Activated T-helper 2 cell treated with anti-CD3 and anti-CD28 coated beads, Interferon-gamma antibody, Interleukin-2, Interleukin-4, amounts not matched to agents 10 μg/mL and 5 μg/mL and 100 μg/mL, durations not matched to agents 14 hours and 24 hours and 36 hours (primary cell): ENCODE data around the gene KYNU. TPM values are rescaled to one million over a fixed set of nuclear protein-coding genes. Genes with fewer than 3 reads are reported as not detected.
"Not testable (repeated sequence)": the region's sequence is repeated elsewhere in the genome, so short reads cannot be mapped to it uniquely, and the experiment has no call there.

Experiments used
- DNase-seq: peaks from one replicate; pipeline ENCODE4 v3.0.0; 2021; ENCODE audit warnings: low spot score
- H3K27ac Mint-ChIP-seq: one replicate; pipeline ENCODE4 v1.8.0; 2021; ENCODE audit warnings: mixed read lengths
- H3K27me3 Mint-ChIP-seq: one replicate; pipeline ENCODE4 v1.8.0; 2021; ENCODE audit warnings: low read depth, mixed read lengths
- H3K36me3 Mint-ChIP-seq: one replicate; pipeline ENCODE4 v1.8.0; 2021; ENCODE audit warnings: low read depth, mixed read lengths
- H3K4me1 Mint-ChIP-seq: one replicate; pipeline ENCODE4 v1.8.0; 2021; ENCODE audit warnings: low read depth, mixed read lengths
- H3K4me3 Mint-ChIP-seq: one replicate; pipeline ENCODE4 v1.8.0; 2021; ENCODE audit warnings: low read depth, mild to moderate bottlenecking, moderate library complexity, mixed read lengths
- H3K9me3 Mint-ChIP-seq: one replicate; pipeline ENCODE4 v1.8.0; 2021; ENCODE audit warnings: mixed read lengths
- intact Hi-C: fragments of 100-400 bp; cut with micrococcal nuclease; formaldehyde crosslinking; loops from one replicate; pipeline ENCODE4 v1.15.1; 2023
- total RNA-seq: library from RNA; stranded (reverse); gene quantifications from 2 replicates; pipeline ENCODE4 v1.2.3, GENCODE V29; 2022

Gene KYNU
- total RNA-seq, 1 donor from 2014 or later, result not detected

DNA sequence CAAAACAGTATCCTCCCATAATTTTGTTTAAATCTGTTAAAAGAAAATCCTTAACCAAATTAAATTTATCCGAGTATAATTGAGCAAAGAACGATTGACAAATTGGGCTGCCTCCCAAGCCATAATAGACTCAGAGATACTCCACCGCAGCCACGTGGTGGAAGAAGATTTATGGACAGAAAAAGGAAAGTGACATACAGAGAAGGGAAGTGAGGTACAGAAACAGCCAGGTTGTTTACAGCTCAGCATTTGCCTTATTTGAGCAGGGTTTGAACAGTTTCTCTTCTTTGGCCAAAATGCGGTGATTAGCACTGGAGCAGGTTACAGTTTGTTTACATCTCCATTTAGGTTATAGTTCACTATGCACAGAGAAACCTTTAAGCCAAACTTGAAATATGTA is 60.8 kb downstream of the KYNU start:
- Mint-ChIP-seq H3K27me3 (peaks cover 3% of the 10 kb centered on the region), H3K4me1 (no peaks in the 10 kb centered on the region), H3K4me3 (no peak overlapping the region), H3K9me3 (no peaks in the 10 kb centered on the region), H3K36me3 (no peaks in the 10 kb centered on the region), H3K27ac (no peak overlapping the region)
- intact Hi-C loops, result no loop called here
- no peak for DNase-seq

DNA sequence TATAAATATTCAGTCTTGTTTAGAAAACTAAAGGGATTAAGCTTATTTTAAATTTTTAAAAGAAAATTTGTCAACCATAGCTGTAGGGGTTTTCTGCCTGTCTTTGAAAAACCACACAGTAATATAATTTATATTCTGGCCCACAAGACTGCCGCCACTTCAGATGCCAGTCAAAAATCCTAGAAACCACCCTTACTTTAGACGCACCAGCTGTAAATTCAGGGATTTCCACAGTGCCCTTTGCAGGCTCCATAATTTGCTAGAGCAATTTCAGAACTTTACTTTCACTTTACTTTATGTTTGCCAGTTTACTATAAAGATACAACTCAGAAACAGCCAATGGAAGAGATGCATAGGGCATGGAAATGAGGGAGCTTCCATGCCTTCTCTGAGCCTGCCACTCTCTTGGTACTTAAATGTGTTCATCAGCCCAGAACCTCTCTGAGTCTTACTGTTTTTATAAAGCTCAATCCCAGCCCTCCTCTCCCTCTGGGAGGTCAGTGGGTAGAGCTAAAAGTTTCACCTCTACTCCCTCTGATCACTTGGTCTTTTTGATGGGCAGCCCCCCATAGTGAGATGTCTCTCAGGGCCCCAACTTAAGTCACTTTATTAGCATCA is 63.3 kb downstream of the KYNU start:
- DNase-seq, result no peak
- intact Hi-C loops, result no loop called here
- peaks cover 5% of the 10 kb centered on the region for H3K27me3 Mint-ChIP-seq
- no peak overlapping the region for H3K4me3 Mint-ChIP-seq
- H3K36me3 Mint-ChIP-seq, result no peaks in the 10 kb centered on the region
- H3K27ac Mint-ChIP-seq, result no peak overlapping the region
- H3K9me3 Mint-ChIP-seq, result no peaks in the 10 kb centered on the region
- no peaks in the 10 kb centered on the region for H3K4me1 Mint-ChIP-seq

DNA sequence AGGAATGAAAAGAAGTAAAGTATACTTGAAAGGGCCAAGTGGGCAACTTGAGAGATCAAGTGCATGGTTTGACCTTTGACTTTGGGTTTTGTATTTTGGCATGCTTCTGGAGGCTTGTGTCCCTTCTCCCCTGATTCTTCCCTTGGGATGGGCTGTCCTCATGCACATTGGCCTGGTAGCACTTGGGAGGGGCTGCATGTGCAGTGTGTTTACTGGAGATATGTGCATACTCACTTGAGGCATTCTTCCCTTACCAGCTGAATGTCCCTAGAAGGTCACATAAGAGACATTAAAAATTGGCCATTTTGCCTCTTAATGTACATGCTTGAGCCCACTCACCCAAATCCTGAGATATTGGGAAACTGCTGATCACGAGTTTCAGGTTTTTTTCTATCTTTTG is 65.2 kb downstream of the KYNU start:
- H3K4me3 Mint-ChIP-seq, result no peak overlapping the region

DNA sequence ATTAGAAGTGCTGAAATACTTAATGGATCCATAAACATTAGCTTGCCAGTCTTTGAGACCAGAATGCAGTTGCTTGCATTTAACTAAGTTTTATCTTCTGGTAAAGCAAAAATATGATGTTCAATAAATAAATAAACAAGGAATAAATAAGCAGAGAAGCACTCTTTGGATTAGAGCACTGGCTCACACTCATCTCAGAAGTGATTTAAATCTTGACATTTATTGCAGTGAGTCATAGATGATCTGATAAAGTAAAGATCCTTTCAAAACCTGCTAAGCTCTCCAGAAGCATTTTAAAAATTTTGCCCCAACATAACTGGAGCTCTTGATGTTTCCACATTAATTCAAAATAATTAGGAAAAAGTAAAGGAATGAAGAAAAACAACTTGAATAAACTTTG is 66.8 kb downstream of the KYNU start:
- intact Hi-C loops, result no loop called here
- Mint-ChIP-seq H3K27ac (no peak overlapping the region), H3K4me3 (no peak overlapping the region), H3K36me3 (no peaks in the 10 kb centered on the region), H3K4me1 (no peaks in the 10 kb centered on the region), H3K27me3 (peaks cover 7% of the 10 kb centered on the region), H3K9me3 (no peaks in the 10 kb centered on the region)
- no peak for DNase-seq

More for the DNA sequence above, 65.2 kb downstream of the KYNU start:
- intact Hi-C loops, result no loop called here
- Mint-ChIP-seq H3K4me1 (no peaks in the 10 kb centered on the region), H3K9me3 (no peaks in the 10 kb centered on the region), H3K27me3 (peaks cover 7% of the 10 kb centered on the region), H3K36me3 (no peaks in the 10 kb centered on the region), H3K27ac (no peak overlapping the region)
- DNase-seq, result no peak

DNA sequence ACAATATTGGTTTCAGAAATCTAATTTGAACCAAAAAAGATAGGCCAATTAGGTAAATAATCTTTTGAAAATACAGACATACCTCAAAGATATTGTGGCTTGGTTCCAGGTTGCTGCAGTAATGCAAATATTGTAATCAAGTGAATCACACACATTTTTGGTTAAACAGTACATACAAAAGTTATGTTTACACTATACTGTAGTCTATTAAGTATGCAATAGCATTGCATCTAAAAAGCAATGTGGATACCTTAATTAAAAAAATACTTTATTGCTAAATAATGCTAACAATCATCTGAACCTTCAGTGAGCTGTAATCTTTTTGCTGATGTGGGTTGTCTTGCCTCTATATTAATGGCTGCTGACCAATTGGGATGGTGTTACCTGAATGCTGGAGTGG is 67.3 kb downstream of the KYNU start:
- Mint-ChIP-seq H3K27ac (no peak overlapping the region), H3K27me3 (peaks cover 7% of the 10 kb centered on the region), H3K36me3 (no peaks in the 10 kb centered on the region), H3K9me3 (no peaks in the 10 kb centered on the region), H3K4me1 (no peaks in the 10 kb centered on the region), H3K4me3 (no peak overlapping the region)
- intact Hi-C loops, result no loop called here
- no peak for DNase-seq

DNA sequence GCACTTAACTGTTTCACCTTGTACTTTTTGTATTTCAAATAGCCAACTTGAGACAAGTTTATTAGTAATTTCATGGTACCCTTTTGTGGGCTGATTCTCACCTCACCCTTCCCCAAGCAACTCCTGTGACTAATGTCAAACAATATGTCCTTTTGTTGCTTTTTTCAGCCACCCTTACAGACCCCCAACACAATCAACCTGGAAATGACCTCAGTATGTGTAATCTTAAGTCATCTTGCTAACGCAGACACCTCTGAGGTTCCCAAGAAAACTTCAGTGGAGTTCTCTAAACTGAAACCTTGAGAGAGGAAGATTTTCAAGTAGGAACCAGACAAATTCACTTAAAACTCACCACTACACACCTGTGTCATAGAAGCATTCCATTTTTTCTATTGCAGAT is 69.5 kb downstream of the KYNU start:
- DNase-seq, result no peak
- intact Hi-C loops, result no loop called here
- Mint-ChIP-seq H3K36me3 (no peaks in the 10 kb centered on the region), H3K4me3 (no peak overlapping the region), H3K27me3 (peaks cover 10% of the 10 kb centered on the region), H3K27ac (no peak overlapping the region), H3K9me3 (no peaks in the 10 kb centered on the region), H3K4me1 (no peaks in the 10 kb centered on the region)

DNA sequence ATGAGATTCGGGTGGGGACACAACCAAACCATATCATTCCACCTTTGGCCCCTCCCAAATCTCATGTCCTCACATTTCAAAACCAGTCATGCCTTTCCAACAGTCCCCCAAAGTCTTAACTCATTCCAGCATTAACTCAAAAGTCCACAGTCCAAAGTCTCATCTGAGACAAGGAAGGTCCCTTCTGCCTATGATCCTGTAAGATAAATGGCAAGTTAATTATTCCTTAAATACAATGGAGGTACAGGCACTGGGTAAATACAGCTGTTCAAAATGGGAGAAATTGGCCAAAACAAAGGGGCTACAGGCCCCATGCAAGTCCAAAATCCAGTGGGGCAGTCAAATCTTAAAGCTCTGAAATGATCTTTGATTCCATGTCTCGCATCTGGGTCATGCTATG is 71.3 kb downstream of the KYNU start:
- H3K4me3 Mint-ChIP-seq, H3K27me3 Mint-ChIP-seq, H3K9me3 Mint-ChIP-seq, DNase-seq, H3K27ac Mint-ChIP-seq, H3K4me1 Mint-ChIP-seq, intact Hi-C loops, H3K36me3 Mint-ChIP-seq: not testable (repeated sequence)

DNA sequence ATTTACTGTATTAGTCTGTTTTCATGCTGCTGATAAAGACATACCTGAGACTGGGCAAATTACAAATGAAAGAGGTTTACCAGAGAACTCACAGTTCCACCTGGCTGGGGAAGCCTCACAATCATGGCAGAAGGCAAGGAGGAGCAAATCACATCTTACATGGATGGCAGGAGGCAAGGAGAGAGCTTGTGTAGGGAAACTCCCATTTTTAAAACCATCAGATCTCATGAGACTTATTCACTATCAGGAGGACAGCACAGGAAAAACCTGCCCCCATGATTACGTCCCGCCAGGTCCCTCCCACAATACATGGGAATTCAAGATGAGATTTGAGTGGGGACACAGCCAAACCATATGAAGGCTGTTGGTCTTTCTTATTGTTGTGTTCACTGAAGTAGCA is 72.9 kb downstream of the KYNU start:
- H3K4me1 Mint-ChIP-seq, H3K4me3 Mint-ChIP-seq, H3K27ac Mint-ChIP-seq, H3K27me3 Mint-ChIP-seq, intact Hi-C loops, H3K9me3 Mint-ChIP-seq, DNase-seq, H3K36me3 Mint-ChIP-seq: not testable (repeated sequence)

DNA sequence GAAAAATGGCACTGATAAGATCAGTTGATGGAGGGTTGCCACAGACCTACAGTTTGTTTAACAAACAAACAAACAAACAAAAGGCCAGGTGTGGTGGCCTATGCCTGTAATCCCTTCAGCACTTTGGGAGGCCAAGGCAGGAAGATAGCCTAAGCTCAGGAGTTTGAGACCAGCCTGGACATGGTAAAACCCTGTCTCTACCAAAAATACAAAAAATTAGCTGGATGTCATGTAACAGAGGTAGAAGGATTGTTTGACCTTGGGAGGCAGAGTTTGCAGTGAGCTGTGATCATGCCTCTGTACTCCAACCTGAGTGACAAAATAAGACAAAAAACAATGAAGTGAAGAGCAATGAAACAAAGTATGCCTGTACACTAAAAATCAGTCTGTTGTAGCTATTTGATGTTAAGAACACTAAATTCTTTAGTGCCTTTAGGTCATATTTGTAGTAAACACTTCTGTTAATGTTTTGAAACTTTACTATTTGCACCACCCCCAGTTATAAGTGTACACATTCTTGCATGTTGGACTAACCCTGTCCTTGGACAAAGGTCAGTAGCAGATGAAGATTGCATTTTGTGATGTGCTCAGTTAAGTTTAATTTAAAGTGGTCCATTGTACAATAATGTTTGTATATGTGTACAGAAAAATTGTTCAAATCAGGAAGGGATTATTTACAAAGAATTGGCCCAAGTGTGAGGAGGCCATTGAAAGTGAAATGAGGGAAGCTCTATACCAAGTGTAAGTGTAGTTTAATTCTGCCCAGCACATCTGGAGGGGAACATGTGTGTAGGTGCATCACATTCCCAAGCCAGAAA is 73.9 kb downstream of the KYNU start:
- intact Hi-C loops, result no loop called here
- no peak overlapping the region for H3K4me3 Mint-ChIP-seq
- H3K4me1 Mint-ChIP-seq, result no peaks in the 10 kb centered on the region
- H3K36me3 Mint-ChIP-seq, result no peaks in the 10 kb centered on the region
- H3K9me3 Mint-ChIP-seq, result no peaks in the 10 kb centered on the region
- no peak overlapping the region for H3K27ac Mint-ChIP-seq
- no peak for DNase-seq
- H3K27me3 Mint-ChIP-seq, result peaks cover 8% of the 10 kb centered on the region

DNA sequence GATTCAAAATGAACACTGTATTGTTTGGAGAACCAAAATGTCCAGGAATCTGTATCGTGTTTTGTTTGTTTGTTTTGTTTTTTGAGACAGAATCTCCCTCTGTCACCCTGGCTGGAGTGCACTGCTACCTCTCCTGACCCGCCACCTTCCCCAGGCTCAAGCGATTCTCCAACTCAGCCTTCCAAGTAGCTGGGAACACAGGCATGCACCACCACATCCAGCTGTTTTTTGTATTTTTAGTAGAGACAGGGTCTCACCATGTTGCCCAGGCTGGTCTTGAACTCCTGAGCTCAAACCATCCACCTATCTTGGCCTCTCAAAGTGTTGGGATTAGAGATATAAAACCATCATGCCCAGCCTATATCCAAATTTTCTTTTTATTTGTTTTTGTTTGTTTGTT is 74.6 kb downstream of the KYNU start:
- intact Hi-C loops, result no loop called here

DNA sequence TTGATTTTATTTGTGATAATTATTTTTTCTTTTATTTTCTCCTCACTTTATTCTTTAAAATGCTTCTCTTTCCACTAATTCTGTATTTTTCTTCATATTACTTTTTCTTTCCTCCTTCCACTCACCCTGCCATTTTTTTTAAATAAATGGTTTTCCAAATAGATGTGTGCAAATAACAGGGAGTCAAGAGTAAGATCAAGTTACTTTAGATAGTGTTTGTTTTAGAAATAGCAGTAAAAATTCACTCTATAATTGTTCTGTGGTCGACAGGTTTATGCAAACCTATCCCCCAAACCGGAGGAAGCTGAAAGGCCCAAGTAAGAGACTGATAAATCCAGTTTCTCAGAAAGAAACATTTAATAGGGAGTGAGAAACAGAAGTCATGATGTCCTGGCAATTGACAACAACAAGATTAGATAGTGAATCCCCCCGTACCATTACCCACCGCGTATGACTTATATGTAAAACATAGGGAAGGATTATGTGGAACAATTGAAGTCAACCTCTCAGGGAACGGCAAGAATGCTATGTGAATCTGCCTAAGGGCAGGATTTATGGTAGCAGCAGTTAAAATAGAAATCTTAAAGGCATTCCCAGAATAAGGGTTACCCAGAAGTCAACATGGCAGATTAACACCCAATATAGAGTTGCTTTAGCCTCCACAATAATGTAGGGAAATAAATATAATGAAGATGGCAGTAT is 75.5 kb downstream of the KYNU start:
- Mint-ChIP-seq H3K27ac (no peak overlapping the region), H3K4me3 (no peak overlapping the region)

More for the DNA sequence above, 74.6 kb downstream of the KYNU start:
- Mint-ChIP-seq H3K9me3 (no peaks in the 10 kb centered on the region), H3K27ac (no peak overlapping the region), H3K36me3 (no peaks in the 10 kb centered on the region), H3K4me3 (no peak overlapping the region), H3K27me3 (peaks cover 7% of the 10 kb centered on the region), H3K4me1 (no peaks in the 10 kb centered on the region)
- no peak for DNase-seq

DNA sequence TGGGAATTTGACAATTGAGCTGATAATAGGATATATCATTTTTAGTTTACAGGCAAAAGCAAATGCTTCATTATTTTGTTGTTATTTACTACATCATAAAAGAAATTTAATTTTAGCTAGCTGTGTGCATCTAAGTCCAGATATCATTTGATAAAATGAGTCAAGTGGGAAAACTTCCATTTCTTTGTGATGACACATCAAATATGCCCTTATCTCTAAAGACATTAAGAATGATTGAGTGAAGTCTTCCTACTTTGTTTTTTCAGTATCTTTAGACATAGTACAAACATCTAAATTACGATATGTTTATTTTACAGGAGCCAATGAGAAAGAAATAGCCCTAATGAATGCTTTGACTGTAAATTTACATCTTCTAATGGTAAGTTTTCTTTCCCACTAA is 77.0 kb downstream of the KYNU start:
- Mint-ChIP-seq H3K4me1 (no peaks in the 10 kb centered on the region), H3K36me3 (no peaks in the 10 kb centered on the region), H3K27me3 (peaks cover 6% of the 10 kb centered on the region), H3K4me3 (no peak overlapping the region), H3K27ac (no peak overlapping the region), H3K9me3 (no peaks in the 10 kb centered on the region)
- no peak for DNase-seq
- intact Hi-C loops, result no loop called here

More for the DNA sequence above, 75.5 kb downstream of the KYNU start:
- intact Hi-C loops, result no loop called here
- DNase-seq, result no peak
- Mint-ChIP-seq H3K4me1 (no peaks in the 10 kb centered on the region), H3K36me3 (no peaks in the 10 kb centered on the region), H3K27me3 (peaks cover 6% of the 10 kb centered on the region), H3K9me3 (no peaks in the 10 kb centered on the region)

DNA sequence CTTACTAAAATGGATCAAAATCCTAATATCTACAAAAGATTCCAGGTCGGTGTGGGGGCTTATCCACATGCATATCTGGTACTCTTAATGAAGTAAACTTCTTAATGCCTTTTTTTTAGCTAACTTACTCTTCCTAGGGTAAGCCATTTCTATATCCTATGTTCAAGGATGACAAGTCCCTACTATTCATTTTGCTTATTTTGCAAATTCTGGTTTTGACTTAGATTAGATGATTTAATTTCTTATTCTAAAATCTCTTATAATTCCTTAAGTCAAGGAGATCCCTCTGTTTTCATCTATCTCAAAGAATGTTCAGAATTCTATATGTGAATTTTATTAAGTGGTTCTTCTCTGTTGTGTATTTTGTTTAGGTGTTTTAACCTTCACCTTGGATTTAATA is 79.7 kb downstream of the KYNU start:
- Mint-ChIP-seq H3K27me3 (peaks cover 4% of the 10 kb centered on the region), H3K9me3 (no peaks in the 10 kb centered on the region), H3K36me3 (no peaks in the 10 kb centered on the region), H3K27ac (no peak overlapping the region), H3K4me3 (no peak overlapping the region), H3K4me1 (no peaks in the 10 kb centered on the region)
- intact Hi-C loops, result no loop called here
- no peak for DNase-seq
